Measurements from ENCODE around the gene FBF1. TPM values are rescaled to one million over a fixed set of nuclear protein-coding genes. Genes with fewer than 3 reads are reported as not detected.
A peak's percentile ranks its signal among the peaks of the same experiment; 100 is the strongest.
"Not testable (repeated sequence)": the region's sequence is repeated elsewhere in the genome, so short reads cannot be mapped to it uniquely, and the experiment has no call there.

FBF1 gene
- total RNA-seq, 2 donors from 2014 or later = 3.8 to 6.3 TPM

GRCh38 chr17:75970626-75971025, 29.8 kb upstream of the FBF1 start:
- H3K9me3 ChIP-seq = no peaks in the 10 kb centered on the region
- H3K27ac ChIP-seq = no peak overlapping the region
- no peak for DNase-seq (ENCODE audit: low spot score)
- no peaks in the 10 kb centered on the region for H3K27me3 ChIP-seq
- H3K36me3 ChIP-seq = peaks cover 7% of the 10 kb centered on the region
- peaks cover 0 to 4% of the 10 kb centered on the region in 2 donors for H3K4me1 ChIP-seq
- no peak overlapping the region for H3K4me3 ChIP-seq
- TF ChIP-seq, protein P1, sequence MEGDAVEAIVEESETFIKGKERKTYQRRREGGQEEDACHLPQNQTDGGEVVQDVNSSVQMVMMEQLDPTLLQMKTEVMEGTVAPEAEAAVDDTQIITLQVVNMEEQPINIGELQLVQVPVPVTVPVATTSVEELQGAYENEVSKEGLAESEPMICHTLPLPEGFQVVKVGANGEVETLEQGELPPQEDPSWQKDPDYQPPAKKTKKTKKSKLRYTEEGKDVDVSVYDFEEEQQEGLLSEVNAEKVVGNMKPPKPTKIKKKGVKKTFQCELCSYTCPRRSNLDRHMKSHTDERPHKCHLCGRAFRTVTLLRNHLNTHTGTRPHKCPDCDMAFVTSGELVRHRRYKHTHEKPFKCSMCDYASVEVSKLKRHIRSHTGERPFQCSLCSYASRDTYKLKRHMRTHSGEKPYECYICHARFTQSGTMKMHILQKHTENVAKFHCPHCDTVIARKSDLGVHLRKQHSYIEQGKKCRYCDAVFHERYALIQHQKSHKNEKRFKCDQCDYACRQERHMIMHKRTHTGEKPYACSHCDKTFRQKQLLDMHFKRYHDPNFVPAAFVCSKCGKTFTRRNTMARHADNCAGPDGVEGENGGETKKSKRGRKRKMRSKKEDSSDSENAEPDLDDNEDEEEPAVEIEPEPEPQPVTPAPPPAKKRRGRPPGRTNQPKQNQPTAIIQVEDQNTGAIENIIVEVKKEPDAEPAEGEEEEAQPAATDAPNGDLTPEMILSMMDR (IDR thresholded peaks at IDR 0.05) = no peak

DNA sequence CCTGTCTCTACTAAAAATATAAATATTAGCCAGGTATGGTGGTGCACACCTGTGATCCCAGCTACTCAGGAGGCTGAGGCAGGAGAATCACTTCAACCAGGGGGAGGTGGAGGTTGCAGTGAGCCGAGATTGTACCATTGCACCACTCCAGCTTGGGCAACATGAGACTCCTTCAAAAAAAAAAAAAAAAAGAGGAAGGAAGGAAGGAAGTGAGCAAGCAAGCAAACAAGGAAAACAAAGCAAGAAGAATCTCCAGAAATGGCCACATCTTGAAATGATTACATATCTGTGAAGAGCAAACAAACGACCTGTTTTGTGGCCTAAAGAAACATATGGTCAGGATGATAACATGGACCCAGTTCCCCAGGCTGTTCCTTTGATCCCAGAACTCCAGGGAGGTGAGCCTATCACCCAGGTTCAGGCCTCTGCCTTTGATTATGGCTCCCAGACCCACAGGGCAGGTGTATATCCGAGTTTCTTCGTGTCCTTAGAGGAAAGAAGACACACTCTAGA, 29.2 kb upstream of the FBF1 start:
- DNase-seq (ENCODE audit: low spot score) = no peak
- H3K9me3 ChIP-seq = no peaks in the 10 kb centered on the region
- TF ChIP-seq, protein P1 (IDR thresholded peaks at IDR 0.05) = no peak
- H3K27ac ChIP-seq = peak overlapping the region in 1 of 2 donors; percentile 31
- peaks cover 7% of the 10 kb centered on the region for H3K36me3 ChIP-seq
- H3K4me1 ChIP-seq = peaks cover 0 to 4% of the 10 kb centered on the region in 2 donors
- H3K27me3 ChIP-seq = no peaks in the 10 kb centered on the region
- H3K4me3 ChIP-seq = no peak overlapping the region

GRCh38 chr17:75969044-75969443, 28.2 kb upstream of the FBF1 start:
- not testable (repeated sequence) for DNase-seq (ENCODE audit: low spot score); H3K36me3 ChIP-seq; H3K27ac ChIP-seq; H3K4me1 ChIP-seq; H3K9me3 ChIP-seq; H3K27me3 ChIP-seq; H3K4me3 ChIP-seq

GRCh38 chr17:75965468-75965867, 24.6 kb upstream of the FBF1 start:
- H3K4me3 ChIP-seq = no peak overlapping the region
- no peaks in the 10 kb centered on the region for H3K27me3 ChIP-seq
- no peaks in the 10 kb centered on the region for H3K36me3 ChIP-seq
- TF ChIP-seq, protein P1 (IDR thresholded peaks at IDR 0.05) = no peak
- peaks cover 0 to 4% of the 10 kb centered on the region in 2 donors for H3K4me1 ChIP-seq
- no peak for DNase-seq (ENCODE audit: low spot score)
- H3K9me3 ChIP-seq = no peaks in the 10 kb centered on the region
- H3K27ac ChIP-seq = no peak overlapping the region

GRCh38 chr17:75959839-75960511, 19.1 kb upstream of the FBF1 start:
- Histone ChIP-seq H3K4me1 (peaks cover 0 to 16% of the 10 kb centered on the region in 2 donors), H3K27ac (no peak overlapping the region), H3K27me3 (no peaks in the 10 kb centered on the region), H3K36me3 (peaks cover 24% of the 10 kb centered on the region), H3K9me3 (no peaks in the 10 kb centered on the region), H3K4me3 (no peak overlapping the region)
- no peak for DNase-seq (ENCODE audit: low spot score)
- TF ChIP-seq, protein P1 (IDR thresholded peaks at IDR 0.05) = no peak

DNA sequence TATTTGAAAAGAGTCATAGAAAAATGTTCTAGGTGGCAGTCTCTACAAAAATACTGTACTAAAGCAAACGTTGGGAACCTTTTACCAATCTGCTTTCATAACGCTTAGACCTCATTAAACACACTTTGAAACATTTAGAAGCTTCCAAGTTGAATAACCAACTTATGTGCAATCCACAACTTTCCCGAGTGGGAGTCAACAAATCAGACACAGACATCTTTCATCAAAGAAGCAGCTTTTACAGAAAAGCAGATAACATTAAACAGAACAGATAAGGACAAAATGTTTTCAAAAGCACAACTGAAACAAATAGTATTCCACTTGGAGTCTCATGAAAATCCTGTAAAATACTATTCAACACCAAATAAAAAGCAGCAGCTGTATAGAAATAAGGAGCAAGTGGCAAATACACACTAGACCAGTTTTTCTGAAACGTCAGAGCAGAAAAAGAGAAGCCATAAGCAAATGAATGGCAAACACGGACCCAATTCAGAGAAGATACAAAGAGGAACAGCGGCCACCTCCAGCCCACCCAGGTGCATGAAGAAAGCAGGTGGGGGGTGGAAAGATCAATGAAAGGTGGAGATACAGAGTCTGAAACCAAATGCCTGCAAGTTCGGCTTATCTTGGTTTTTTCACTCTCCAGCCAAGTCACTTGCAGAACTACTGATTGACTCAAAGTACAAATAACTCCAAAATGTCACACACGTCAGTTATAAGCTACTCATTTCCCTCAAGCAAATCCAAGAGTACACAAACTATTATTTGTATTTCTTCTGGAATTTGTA, 18.4 kb upstream of the FBF1 start:
- no peak for DNase-seq (ENCODE audit: low spot score)
- Histone ChIP-seq H3K27ac (no peak overlapping the region), H3K4me1 (peaks cover 0 to 16% of the 10 kb centered on the region in 2 donors), H3K36me3 (peaks cover 31% of the 10 kb centered on the region), H3K9me3 (no peaks in the 10 kb centered on the region), H3K27me3 (no peaks in the 10 kb centered on the region), H3K4me3 (no peak overlapping the region)
- TF ChIP-seq, protein P1 (IDR thresholded peaks at IDR 0.05) = no peak

Data from right atrium auricular region (tissue), 2 donors.